Measurements from ENCODE around the gene DRC1.

GRCh38 chr2:26380281-26380680 is 21.4 kb upstream of the DRC1 start:
- TF ChIP-seq EZH2 (IDR thresholded peaks at IDR 0.05; ENCODE audit: borderline replicate concordance, low read depth, low read length, poor library complexity, severe bottlenecking): no peak
- no peak for TF ChIP-seq CTCF (conservative IDR thresholded peaks at IDR 0.05; ENCODE audit: low read depth, low read length)

Data from A673 (cell line).